DND-41 (cell line): ENCODE results near the gene VPS13C.

Experiments used
- ATAC-seq: fragments of 200-7000 bp; cut with Tn5 transposase; 3 replicates; pipeline ENCODE4 v1.9.1; 2021; ENCODE audit warnings: low read depth; ENCODE audit not compliant: insufficient read depth
- DNase-seq: peaks from one replicate; pipeline ENCODE4 v3.0.0-alpha.2; 2020
- H2AFZ ChIP-seq: 2 replicates; pipeline ENCODE4 v1.6.0; 2012; ENCODE audit warnings: low read depth, low read length
- H3K27ac ChIP-seq: 2 replicates; pipeline ENCODE4 v1.5.1; 2012; ENCODE audit warnings: low read length, inconsistent platforms
- H3K27me3 ChIP-seq: fragments of 200-600 bp; sonication (generic); 2 replicates; pipeline ENCODE4 v1.6.0; 2012; ENCODE audit warnings: low read length, mild to moderate bottlenecking, inconsistent platforms; ENCODE audit not compliant: insufficient read depth, poor library complexity
- H3K36me3 ChIP-seq: 2 replicates; pipeline ENCODE4 v1.5.1; 2012; ENCODE audit warnings: low read length, inconsistent platforms; ENCODE audit not compliant: insufficient read depth
- H3K4me1 ChIP-seq: 2 replicates; pipeline ENCODE4 v1.5.1; 2012; ENCODE audit warnings: mild to moderate bottlenecking, low read length; ENCODE audit not compliant: insufficient read depth
- H3K4me2 ChIP-seq: 2 replicates; pipeline ENCODE4 v1.6.0; 2012; ENCODE audit warnings: mild to moderate bottlenecking, moderate library complexity, low read length, inconsistent platforms; ENCODE audit not compliant: insufficient read depth
- H3K4me3 ChIP-seq, 2 experiments: fragments of 200-600 bp in 1 of 2; shearing (Covaris generic) in 1 of 2; 2 replicates each; pipeline ENCODE4 v1.5.1; 2012 to 2016; ENCODE audit warnings: inconsistent platforms in 2 of 2, low read length in 2 of 2, mild to moderate bottlenecking in 2 of 2, low read depth in 1 of 2, moderate library complexity in 1 of 2
- H3K79me2 ChIP-seq: 2 replicates; pipeline ENCODE4 v1.6.0; 2012; ENCODE audit warnings: low read length, inconsistent platforms; ENCODE audit not compliant: insufficient read depth
- H3K9ac ChIP-seq: 2 replicates; pipeline ENCODE4 v1.6.0; 2012; ENCODE audit warnings: low read depth, mild to moderate bottlenecking, inconsistent platforms, low read length, moderate library complexity
- H3K9me3 ChIP-seq: 2 replicates; pipeline ENCODE4 v1.5.1; 2012; ENCODE audit warnings: low read length, moderate library complexity, mild to moderate bottlenecking, inconsistent platforms; ENCODE audit not compliant: insufficient read depth, severe bottlenecking
- H4K20me1 ChIP-seq: 2 replicates; pipeline ENCODE4 v1.6.0; 2012; ENCODE audit warnings: low read length; ENCODE audit not compliant: insufficient read depth
- EZH2 ChIP-seq: IDR thresholded peaks from 3 replicates; pipeline ENCODE4 v1.6.1; 2012; ENCODE audit warnings: borderline replicate concordance, low read depth, mild to moderate bottlenecking, moderate library complexity, low read length, inconsistent platforms; ENCODE audit not compliant: severe bottlenecking
- TF ChIP-seq, protein P1 (sequence below): IDR thresholded peaks from 2 replicates; pipeline ENCODE4 v1.5.1; 2012; ENCODE audit warnings: borderline replicate concordance, low read length, moderate library complexity, mild to moderate bottlenecking; ENCODE audit not compliant: poor library complexity, severe bottlenecking; ENCODE audit errors: extremely low read depth

Gene VPS13C

DNA sequence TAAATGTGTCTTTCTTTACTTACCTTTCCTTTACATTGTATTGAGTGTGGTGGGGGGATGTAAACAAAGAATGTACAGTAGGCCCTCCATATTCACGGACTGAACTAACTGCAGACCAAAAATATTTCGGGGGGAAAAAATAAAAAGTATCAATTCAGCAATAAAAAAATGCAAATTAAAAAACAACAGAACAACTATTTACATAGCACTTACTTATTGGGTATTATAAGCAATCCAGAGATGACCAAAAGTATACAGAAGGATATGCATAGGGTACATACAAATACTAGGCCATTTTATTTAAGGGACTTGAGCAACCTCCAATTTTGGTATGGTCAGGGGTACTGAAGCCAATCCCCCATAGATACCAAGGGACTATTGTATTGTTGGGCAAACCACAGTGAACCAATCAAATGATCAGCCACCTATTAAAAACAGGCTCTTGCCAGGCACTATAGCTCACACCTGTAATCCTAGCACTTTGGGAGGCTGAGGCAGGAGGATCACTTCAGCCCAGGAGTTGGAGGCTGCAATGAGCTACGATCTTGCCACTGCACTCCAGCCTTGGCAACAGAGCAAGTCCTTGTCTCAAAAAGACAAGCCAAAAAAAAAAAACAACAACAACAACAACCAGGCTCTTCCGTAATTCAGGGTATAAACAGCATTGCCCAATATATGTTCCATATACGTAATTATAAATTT is 1.8 kb downstream of the VPS13C start:
- Histone ChIP-seq H3K27me3 (no peaks in the 10 kb centered on the region), H3K9me3 (no peaks in the 10 kb centered on the region), H2AFZ (no peak overlapping the region), H3K4me1 (peaks cover 46% of the 10 kb centered on the region), H3K79me2 (peaks cover 68% of the 10 kb centered on the region), H3K4me2 (peak overlapping the region; percentile 98), H4K20me1 (peaks cover 14% of the 10 kb centered on the region; the same call in 1 of the 2 replicates), H3K36me3 (no peaks in the 10 kb centered on the region; the same call in 1 of the 2 replicates), H3K4me3 (peak overlapping the region in 1 of 2 experiments; percentile 93; a peak in 2 of 4 replicates), H3K9ac (peak overlapping the region; percentile 45), H3K27ac (peak overlapping the region; percentile 45)
- no peak for ATAC-seq
- TF ChIP-seq, protein P1, sequence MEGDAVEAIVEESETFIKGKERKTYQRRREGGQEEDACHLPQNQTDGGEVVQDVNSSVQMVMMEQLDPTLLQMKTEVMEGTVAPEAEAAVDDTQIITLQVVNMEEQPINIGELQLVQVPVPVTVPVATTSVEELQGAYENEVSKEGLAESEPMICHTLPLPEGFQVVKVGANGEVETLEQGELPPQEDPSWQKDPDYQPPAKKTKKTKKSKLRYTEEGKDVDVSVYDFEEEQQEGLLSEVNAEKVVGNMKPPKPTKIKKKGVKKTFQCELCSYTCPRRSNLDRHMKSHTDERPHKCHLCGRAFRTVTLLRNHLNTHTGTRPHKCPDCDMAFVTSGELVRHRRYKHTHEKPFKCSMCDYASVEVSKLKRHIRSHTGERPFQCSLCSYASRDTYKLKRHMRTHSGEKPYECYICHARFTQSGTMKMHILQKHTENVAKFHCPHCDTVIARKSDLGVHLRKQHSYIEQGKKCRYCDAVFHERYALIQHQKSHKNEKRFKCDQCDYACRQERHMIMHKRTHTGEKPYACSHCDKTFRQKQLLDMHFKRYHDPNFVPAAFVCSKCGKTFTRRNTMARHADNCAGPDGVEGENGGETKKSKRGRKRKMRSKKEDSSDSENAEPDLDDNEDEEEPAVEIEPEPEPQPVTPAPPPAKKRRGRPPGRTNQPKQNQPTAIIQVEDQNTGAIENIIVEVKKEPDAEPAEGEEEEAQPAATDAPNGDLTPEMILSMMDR: no peak
- no peak for TF ChIP-seq EZH2
- DNase-seq: peak; percentile 9

- Histone ChIP-seq H3K27ac (peak overlapping the region; percentile 65), H3K4me3 (peak overlapping the region in 1 of 2 experiments; percentile 43; a peak in 2 of 4 replicates), H3K4me2 (peak overlapping the region; percentile 98), H3K27me3 (no peaks in the 10 kb centered on the region), H3K36me3 (no peaks in the 10 kb centered on the region; the same call in 1 of the 2 replicates), H4K20me1 (peaks cover 20% of the 10 kb centered on the region; the same call in 1 of the 2 replicates), H2AFZ (no peak overlapping the region), H3K4me1 (peaks cover 51% of the 10 kb centered on the region), H3K79me2 (peaks cover 78% of the 10 kb centered on the region), H3K9me3 (no peaks in the 10 kb centered on the region), H3K9ac (peak overlapping the region; percentile 45)
- DNase-seq (no peak), ATAC-seq (no peak)
- TF ChIP-seq, protein P1: no peak
- no peak for TF ChIP-seq EZH2
Observed at GRCh38 chr15:62057341-62057980, 2.8 kb downstream of the VPS13C start.

DNA sequence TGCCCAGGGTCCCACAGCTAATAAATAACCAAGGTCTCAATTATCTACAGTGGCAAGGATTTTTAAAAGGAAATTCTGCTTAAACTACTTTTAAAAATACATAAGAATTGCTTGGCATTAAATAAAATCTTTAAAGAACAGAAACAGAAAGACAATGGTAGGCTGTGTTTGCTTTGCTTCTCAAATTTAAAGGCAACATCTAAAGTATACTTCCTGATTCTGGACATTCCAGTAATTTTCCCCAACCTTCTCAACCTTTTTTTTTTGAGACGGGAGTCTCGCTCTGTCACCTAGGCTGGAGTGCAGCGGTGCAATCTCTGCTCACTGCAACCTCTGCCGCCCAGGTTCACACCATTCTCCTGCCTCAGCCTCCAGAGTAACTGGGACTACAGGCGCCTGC is 5.3 kb downstream of the VPS13C start:
- Histone ChIP-seq H3K27ac (no peak overlapping the region), H2AFZ (no peak overlapping the region), H3K36me3 (peaks cover 3% of the 10 kb centered on the region), H4K20me1 (peaks cover 20% of the 10 kb centered on the region; the same call in 1 of the 2 replicates), H3K4me1 (peaks cover 39% of the 10 kb centered on the region), H3K4me2 (no peak overlapping the region), H3K9me3 (no peaks in the 10 kb centered on the region), H3K79me2 (peaks cover 95% of the 10 kb centered on the region), H3K27me3 (no peaks in the 10 kb centered on the region), H3K9ac (no peak overlapping the region), H3K4me3 (no peak overlapping the region)
- ATAC-seq: no peak
- TF ChIP-seq, protein P1: no peak
- no peak for TF ChIP-seq EZH2
- no peak for DNase-seq
